Measurements from ENCODE around the gene MTUS2. TPM values are rescaled to one million over a fixed set of nuclear protein-coding genes. Genes with fewer than 3 reads are reported as not detected.

The MTUS2 gene
- total RNA-seq, 1 donor from 2014 or later = not detected

DNA sequence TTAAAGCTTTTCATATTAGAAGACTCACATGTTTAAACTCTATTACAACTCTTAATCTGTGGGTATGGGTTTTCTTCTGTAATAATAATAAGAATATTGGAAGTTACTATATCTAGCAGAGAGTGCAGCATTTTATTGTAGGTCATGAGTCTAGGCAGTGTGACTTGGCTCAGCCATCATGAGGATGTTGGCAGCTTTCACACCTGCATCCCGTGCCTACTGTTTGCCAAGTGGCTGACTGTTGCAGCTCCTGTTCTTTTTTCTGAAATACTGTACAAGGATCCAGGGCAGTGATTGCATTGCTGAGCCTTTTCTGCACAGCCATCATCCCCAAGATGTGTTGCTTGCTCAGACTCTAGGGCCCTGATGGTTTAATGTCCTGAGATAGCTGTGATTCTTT lies 47.4 kb downstream of the MTUS2 start:
- intact Hi-C loops (cut with micrococcal nuclease) = no loop called here
- peaks cover 8% of the 10 kb centered on the region for H3K9me3 Mint-ChIP-seq
- no peaks in the 10 kb centered on the region for H3K36me3 Mint-ChIP-seq (ENCODE audit: low read depth)
- H3K27me3 Mint-ChIP-seq = no peaks in the 10 kb centered on the region
- H3K27ac Mint-ChIP-seq = no peak overlapping the region
- H3K4me1 Mint-ChIP-seq = no peaks in the 10 kb centered on the region
- no peak for DNase-seq
- no peak overlapping the region for H3K4me3 Mint-ChIP-seq

DNA sequence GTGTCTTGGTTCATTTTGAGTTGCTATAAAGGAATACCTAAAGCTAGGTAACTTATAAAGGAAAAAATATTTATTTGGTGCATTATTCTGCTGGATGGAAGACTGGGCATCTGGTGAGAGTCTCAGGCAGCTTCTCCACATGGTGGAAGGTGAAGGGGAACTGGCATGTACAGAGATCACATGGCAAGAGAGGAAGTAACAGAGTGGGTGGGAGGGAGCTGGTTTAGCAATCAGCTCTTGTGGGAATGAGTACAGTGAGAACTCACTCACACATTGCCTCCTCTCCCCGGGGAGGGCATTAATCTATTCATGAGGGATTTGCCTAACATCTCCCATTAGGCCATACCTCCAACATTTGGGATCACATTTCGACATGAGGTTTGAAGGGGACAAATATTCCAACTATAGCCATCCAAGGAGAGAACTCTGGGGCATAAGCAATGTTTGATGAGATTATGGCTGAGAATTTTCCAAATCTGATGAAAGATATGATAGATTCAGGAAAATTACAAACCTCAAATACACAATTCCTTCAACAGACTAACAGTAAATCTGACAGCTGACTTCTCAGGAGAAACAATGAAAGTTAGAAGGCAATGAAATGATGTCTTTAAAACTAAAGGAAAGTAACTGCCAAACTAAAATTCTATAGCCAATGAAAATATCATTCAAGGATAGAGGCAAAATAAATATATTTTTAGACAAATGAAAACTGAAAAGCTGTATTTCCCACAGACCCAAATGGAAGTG lies 52.5 kb downstream of the MTUS2 start:
- Mint-ChIP-seq H3K27ac (no peak overlapping the region), H3K36me3 (ENCODE audit: low read depth) (no peaks in the 10 kb centered on the region)
- intact Hi-C loops (cut with micrococcal nuclease) = no loop called here

DNA sequence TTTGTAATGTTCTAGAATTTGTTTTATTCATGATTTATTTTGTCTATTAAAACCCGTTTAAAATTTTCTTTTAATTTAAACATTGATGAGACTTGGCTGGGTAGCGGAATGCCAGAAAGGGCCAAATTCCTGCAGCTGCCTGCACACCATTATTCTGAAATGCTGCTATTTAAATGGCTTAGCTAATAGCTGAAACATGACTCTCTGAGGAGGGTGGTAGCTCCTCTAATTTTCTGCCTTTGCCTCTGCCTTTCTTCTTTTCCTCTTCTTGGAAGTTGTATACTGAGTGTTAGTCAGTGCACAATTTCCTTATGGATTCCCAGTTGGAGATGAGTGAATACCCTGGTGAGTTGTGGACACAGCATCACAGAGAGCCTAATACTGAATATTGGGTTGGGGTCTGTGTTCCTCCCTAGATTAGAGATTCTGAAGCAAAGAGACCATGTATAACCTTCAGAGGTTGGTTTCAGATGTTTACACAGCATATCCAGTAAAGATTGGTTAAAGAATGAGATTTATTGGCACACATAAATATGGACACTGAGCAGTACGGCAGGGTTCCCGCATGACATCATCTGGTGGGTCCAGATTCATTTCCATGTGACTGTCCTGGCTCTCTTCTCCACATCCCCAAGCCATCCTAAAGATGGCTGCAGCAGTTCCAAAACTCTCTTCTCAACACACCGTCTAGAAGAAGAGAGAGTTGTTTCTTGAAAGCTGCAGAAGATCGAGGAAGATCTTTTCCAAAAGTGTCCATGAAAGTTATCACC lies 55.9 kb downstream of the MTUS2 start:
- Mint-ChIP-seq H3K9me3 (peaks cover 8% of the 10 kb centered on the region), H3K27ac (no peak overlapping the region), H3K4me1 (no peaks in the 10 kb centered on the region), H3K4me3 (no peak overlapping the region), H3K36me3 (ENCODE audit: low read depth) (no peaks in the 10 kb centered on the region), H3K27me3 (no peaks in the 10 kb centered on the region)
- DNase-seq = no peak
- intact Hi-C loops (cut with micrococcal nuclease) = no loop called here

More for the DNA sequence above, 52.5 kb downstream of the MTUS2 start:
- no peak for DNase-seq
- H3K9me3 Mint-ChIP-seq = peaks cover 8% of the 10 kb centered on the region
- H3K4me1 Mint-ChIP-seq = no peaks in the 10 kb centered on the region
- no peak overlapping the region for H3K4me3 Mint-ChIP-seq
- H3K27me3 Mint-ChIP-seq = no peaks in the 10 kb centered on the region

- no peak for DNase-seq
- intact Hi-C loops (cut with micrococcal nuclease) = no loop called here
- Mint-ChIP-seq H3K4me1 (no peaks in the 10 kb centered on the region), H3K4me3 (no peak overlapping the region), H3K9me3 (peaks cover 2% of the 10 kb centered on the region), H3K27me3 (no peaks in the 10 kb centered on the region), H3K27ac (no peak overlapping the region), H3K36me3 (ENCODE audit: low read depth) (no peaks in the 10 kb centered on the region)
Observed at GRCh38 chr13:28877408-28877807, 57.3 kb downstream of the MTUS2 start.

GRCh38 chr13:28885181-28885580 lies 65.0 kb downstream of the MTUS2 start:
- H3K36me3 Mint-ChIP-seq (ENCODE audit: low read depth) = no peaks in the 10 kb centered on the region
- H3K4me3 Mint-ChIP-seq = no peak overlapping the region
- H3K27me3 Mint-ChIP-seq = no peaks in the 10 kb centered on the region
- intact Hi-C loops (cut with micrococcal nuclease) = no loop called here
- no peak for DNase-seq
- H3K27ac Mint-ChIP-seq = no peak overlapping the region
- H3K9me3 Mint-ChIP-seq = no peaks in the 10 kb centered on the region
- no peaks in the 10 kb centered on the region for H3K4me1 Mint-ChIP-seq

DNA sequence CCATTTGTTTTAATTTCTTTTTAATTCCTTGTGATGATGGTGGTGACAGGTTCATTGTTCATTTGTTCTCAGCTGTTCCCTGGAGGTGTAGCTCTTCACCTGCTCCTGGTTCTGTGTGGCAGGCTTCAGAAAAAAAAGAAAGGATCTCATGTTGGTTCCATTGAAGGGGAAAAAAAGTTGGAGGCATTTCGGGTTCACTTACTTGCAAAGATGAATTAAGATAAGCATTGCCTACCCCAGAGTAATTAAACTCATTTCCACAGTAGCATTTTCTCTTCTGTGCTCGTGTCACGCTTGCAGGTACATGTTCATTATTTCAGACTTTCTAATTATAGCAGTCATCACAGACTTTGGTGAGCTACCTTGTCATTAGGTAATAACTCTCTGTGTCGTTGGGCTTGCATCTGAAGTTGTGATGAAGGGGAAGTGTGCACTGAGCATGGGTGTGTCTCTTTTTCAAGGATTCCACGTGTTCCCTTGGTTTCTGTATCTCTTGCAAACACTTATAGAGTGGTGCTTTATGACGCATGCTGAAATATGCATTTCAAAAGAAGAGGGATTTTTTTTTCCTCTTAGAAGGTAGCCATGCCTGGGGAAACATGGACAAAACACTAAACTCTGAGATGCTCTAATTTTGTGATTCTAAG lies 69.1 kb downstream of the MTUS2 start:
- H3K9me3 Mint-ChIP-seq = no peaks in the 10 kb centered on the region
- H3K27ac Mint-ChIP-seq = no peak overlapping the region
- intact Hi-C loops (cut with micrococcal nuclease) = no loop called here
- no peaks in the 10 kb centered on the region for H3K4me1 Mint-ChIP-seq
- H3K4me3 Mint-ChIP-seq = no peak overlapping the region
- no peaks in the 10 kb centered on the region for H3K36me3 Mint-ChIP-seq (ENCODE audit: low read depth)
- DNase-seq = no peak
- no peaks in the 10 kb centered on the region for H3K27me3 Mint-ChIP-seq

DNA sequence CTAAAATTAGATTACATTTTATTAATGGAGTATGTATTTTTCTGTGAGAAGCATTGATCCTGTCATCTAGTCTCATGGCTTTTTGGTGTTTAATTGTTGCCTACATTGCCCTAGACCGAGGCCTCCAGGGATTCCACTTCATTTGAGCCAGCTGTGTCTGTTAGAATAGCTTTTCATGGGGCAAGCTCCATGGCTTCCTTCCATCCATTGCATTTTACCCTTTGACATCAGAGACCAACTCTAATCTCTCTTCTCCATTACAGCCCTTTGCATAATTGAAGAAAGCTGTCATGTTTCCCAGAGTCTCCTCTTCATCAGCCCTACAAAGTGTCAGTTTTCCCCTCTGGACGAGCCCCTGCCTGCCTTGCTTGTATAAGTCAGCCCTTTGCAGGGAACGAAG lies 70.6 kb downstream of the MTUS2 start:
- Mint-ChIP-seq H3K36me3 (ENCODE audit: low read depth) (no peaks in the 10 kb centered on the region), H3K27me3 (no peaks in the 10 kb centered on the region), H3K4me1 (no peaks in the 10 kb centered on the region), H3K9me3 (no peaks in the 10 kb centered on the region), H3K27ac (no peak overlapping the region), H3K4me3 (no peak overlapping the region)
- no peak for DNase-seq
- intact Hi-C loops (cut with micrococcal nuclease) = no loop called here

DNA sequence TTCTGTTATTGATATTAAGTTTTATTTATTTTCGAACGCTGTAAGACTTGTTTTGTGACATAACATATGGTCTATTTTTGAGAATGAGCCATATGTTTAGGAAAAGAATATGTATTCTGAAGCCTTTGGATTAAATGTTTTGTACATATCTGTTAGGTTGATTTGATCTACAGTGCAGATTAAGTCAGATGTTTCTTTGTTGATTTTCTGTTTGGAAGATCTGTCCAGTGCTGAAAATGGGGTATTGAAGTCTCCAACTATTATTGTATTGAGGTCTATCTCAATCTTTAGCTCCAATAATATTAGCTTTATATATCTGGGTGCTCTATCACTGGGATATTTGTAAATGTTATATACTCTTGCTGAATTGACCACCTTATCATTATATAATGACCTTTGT lies 97.9 kb downstream of the MTUS2 start:
- H3K27me3 Mint-ChIP-seq = no peaks in the 10 kb centered on the region
- no peaks in the 10 kb centered on the region for H3K36me3 Mint-ChIP-seq (ENCODE audit: low read depth)
- H3K9me3 Mint-ChIP-seq = peaks cover 17% of the 10 kb centered on the region
- no peak overlapping the region for H3K27ac Mint-ChIP-seq
- no peak for DNase-seq
- H3K4me3 Mint-ChIP-seq = no peak overlapping the region
- intact Hi-C loops (cut with micrococcal nuclease) = no loop called here
- no peaks in the 10 kb centered on the region for H3K4me1 Mint-ChIP-seq

DNA sequence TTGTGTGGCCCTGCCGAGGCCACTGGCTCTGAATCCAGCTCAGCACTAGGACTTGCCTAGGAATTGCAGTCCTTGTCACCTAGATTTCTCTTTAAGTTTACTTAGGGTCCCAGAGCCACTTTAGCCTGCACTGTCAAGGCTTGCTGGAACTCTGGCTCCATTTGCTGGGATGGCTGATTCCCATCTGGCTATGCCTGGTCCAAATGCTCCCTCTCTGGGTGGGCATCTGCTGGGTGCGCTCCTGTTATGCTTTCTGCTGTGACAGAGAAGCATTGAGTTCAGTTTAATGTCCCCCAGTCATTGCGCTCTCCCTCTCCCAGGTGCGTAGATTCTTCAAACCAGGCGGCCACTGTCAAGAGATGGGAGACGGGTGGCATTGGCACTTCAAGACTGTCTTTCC lies 102.2 kb downstream of the MTUS2 start:
- H3K36me3 Mint-ChIP-seq (ENCODE audit: low read depth) = no peaks in the 10 kb centered on the region

GRCh38 chr13:28935104-28935503 lies 115.0 kb downstream of the MTUS2 start:
- no peak for DNase-seq
- Mint-ChIP-seq H3K27me3 (no peaks in the 10 kb centered on the region), H3K27ac (no peak overlapping the region), H3K9me3 (peaks cover 4% of the 10 kb centered on the region), H3K4me1 (no peaks in the 10 kb centered on the region), H3K36me3 (ENCODE audit: low read depth) (no peaks in the 10 kb centered on the region), H3K4me3 (no peak overlapping the region)
- intact Hi-C loops (cut with micrococcal nuclease) = no loop called here

More for the DNA sequence above, 102.2 kb downstream of the MTUS2 start:
- Mint-ChIP-seq H3K9me3 (peaks cover 8% of the 10 kb centered on the region), H3K27me3 (no peaks in the 10 kb centered on the region), H3K27ac (no peak overlapping the region), H3K4me3 (no peak overlapping the region), H3K4me1 (no peaks in the 10 kb centered on the region)
- intact Hi-C loops (cut with micrococcal nuclease) = no loop called here
- no peak for DNase-seq

DNA sequence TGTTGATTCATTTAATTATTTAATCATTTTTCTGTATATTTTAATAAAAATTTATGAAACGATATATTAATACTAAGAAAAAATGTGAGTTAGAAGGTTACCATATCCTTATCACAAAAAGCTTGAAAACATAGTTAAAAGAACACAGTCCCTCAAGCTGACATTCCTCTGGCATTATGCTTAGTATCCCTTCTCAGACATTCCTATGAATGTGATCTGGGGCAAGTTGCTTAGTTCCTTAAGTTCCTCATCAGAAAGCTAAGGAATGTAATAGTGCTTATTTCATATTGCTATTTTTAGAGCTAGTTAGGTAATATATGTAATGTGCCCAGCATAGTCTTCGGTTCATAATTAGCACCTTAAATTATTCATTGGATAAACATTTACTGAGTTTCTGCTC lies 122.8 kb downstream of the MTUS2 start:
- no peaks in the 10 kb centered on the region for H3K9me3 Mint-ChIP-seq
- H3K27me3 Mint-ChIP-seq = peaks cover 1% of the 10 kb centered on the region
- no peak overlapping the region for H3K4me3 Mint-ChIP-seq
- no peak overlapping the region for H3K27ac Mint-ChIP-seq
- H3K36me3 Mint-ChIP-seq (ENCODE audit: low read depth) = no peaks in the 10 kb centered on the region
- DNase-seq = no peak
- intact Hi-C loops (cut with micrococcal nuclease) = no loop called here
- H3K4me1 Mint-ChIP-seq = no peaks in the 10 kb centered on the region

GRCh38 chr13:28953714-28954418 lies 133.7 kb downstream of the MTUS2 start:
- no peak for DNase-seq
- Mint-ChIP-seq H3K36me3 (ENCODE audit: low read depth) (no peaks in the 10 kb centered on the region), H3K4me3 (no peak overlapping the region), H3K27ac (no peak overlapping the region), H3K4me1 (no peaks in the 10 kb centered on the region), H3K27me3 (no peaks in the 10 kb centered on the region), H3K9me3 (no peaks in the 10 kb centered on the region)
- intact Hi-C loops (cut with micrococcal nuclease) = no loop called here

- Mint-ChIP-seq H3K4me3 (no peak overlapping the region), H3K4me1 (no peaks in the 10 kb centered on the region), H3K27ac (no peak overlapping the region), H3K27me3 (no peaks in the 10 kb centered on the region), H3K36me3 (ENCODE audit: low read depth) (no peaks in the 10 kb centered on the region), H3K9me3 (no peaks in the 10 kb centered on the region)
- DNase-seq = no peak
- intact Hi-C loops (cut with micrococcal nuclease) = no loop called here
Observed at GRCh38 chr13:28954419-28954725, 134.2 kb downstream of the MTUS2 start.

DNA sequence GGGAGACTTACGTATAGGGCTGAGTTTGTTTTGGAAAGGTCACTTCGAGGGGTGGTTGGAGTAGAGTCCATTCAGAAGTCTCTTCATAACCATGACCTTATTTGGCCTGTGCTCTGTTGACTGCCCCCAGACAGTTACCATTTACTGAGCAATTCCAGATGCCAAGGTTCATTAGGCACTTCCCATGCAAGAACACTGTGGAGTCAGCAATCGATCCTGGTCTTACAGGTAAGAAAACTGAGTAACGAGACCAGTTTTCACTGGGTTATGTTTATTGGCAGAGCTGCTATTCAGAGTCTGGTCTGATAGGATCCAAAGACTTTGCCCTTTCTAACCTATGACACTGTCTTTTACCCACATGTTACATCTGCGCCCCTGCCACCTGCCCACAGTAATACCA lies 134.7 kb downstream of the MTUS2 start:
- Mint-ChIP-seq H3K27me3 (no peaks in the 10 kb centered on the region), H3K4me1 (no peaks in the 10 kb centered on the region), H3K27ac (no peak overlapping the region), H3K9me3 (no peaks in the 10 kb centered on the region), H3K4me3 (no peak overlapping the region), H3K36me3 (ENCODE audit: low read depth) (no peaks in the 10 kb centered on the region)
- no peak for DNase-seq
- intact Hi-C loops (cut with micrococcal nuclease) = no loop called here
